NB4 (cell line): ENCODE data around the gene CASP4.

Experiments used
- DNase-seq: peaks from one replicate; pipeline ENCODE4 v3.0.0; 2010; ENCODE audit warnings: low read depth
- H3K4me3 ChIP-seq: one replicate; pipeline ENCODE4 v1.5.1; 2011; ENCODE audit warnings: mild to moderate bottlenecking, low read depth, low read length, moderate library complexity
- MYC ChIP-seq: IDR thresholded peaks from 2 replicates; pipeline ENCODE4 v1.6.1; 2011; ENCODE audit warnings: low read depth, low read length
- POLR2A ChIP-seq: IDR thresholded peaks from 2 replicates; pipeline ENCODE4 v1.6.1; 2011; ENCODE audit warnings: mild to moderate bottlenecking; ENCODE audit not compliant: insufficient read length; ENCODE audit errors: extremely low read depth
- TF ChIP-seq, protein P1 (sequence below): IDR thresholded peaks from one replicate; pipeline ENCODE4 v1.5.1; 2012; ENCODE audit warnings: low read depth, low read length
- TF ChIP-seq, protein P2 (sequence below): IDR thresholded peaks from 2 replicates; pipeline ENCODE4 v1.6.1; 2011; ENCODE audit warnings: low read depth, low read length

Gene CASP4

GRCh38 chr11:104968355-104968855, at the start of gene CASP4:
CASP4 (minus strand) TSS chr11:104968574; CDS start chr11:104968525, 49 bp downstream.
- TF ChIP-seq, protein P1, sequence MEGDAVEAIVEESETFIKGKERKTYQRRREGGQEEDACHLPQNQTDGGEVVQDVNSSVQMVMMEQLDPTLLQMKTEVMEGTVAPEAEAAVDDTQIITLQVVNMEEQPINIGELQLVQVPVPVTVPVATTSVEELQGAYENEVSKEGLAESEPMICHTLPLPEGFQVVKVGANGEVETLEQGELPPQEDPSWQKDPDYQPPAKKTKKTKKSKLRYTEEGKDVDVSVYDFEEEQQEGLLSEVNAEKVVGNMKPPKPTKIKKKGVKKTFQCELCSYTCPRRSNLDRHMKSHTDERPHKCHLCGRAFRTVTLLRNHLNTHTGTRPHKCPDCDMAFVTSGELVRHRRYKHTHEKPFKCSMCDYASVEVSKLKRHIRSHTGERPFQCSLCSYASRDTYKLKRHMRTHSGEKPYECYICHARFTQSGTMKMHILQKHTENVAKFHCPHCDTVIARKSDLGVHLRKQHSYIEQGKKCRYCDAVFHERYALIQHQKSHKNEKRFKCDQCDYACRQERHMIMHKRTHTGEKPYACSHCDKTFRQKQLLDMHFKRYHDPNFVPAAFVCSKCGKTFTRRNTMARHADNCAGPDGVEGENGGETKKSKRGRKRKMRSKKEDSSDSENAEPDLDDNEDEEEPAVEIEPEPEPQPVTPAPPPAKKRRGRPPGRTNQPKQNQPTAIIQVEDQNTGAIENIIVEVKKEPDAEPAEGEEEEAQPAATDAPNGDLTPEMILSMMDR: no peak
- TF ChIP-seq POLR2A (peak; percentile 24), MYC (no peak)
- TF ChIP-seq, protein P2, sequence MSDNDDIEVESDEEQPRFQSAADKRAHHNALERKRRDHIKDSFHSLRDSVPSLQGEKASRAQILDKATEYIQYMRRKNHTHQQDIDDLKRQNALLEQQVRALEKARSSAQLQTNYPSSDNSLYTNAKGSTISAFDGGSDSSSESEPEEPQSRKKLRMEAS: 0 out of 2 replicates have a peak, but pooled peaks have one; percentile 2
- peak; percentile 72 for DNase-seq
- peak within 1 kb of the TSS; percentile 93 for H3K4me3 ChIP-seq

GRCh38 chr11:105007463-105007862, 39.1 kb upstream of the CASP4 start:
- DNase-seq: no peak
- H3K4me3 ChIP-seq: no peak overlapping the region
- TF ChIP-seq POLR2A (no peak), MYC (no peak)
- TF ChIP-seq, protein P1: no peak
- TF ChIP-seq, protein P2: no peak

GRCh38 chr11:105005451-105005845, 37.1 kb upstream of the CASP4 start:
- H3K4me3 ChIP-seq: no peak overlapping the region

GRCh38 chr11:105004021-105004420, 35.6 kb upstream of the CASP4 start:
- H3K4me3 ChIP-seq: no peak overlapping the region
- TF ChIP-seq MYC: no peak
- TF ChIP-seq POLR2A: no peak
- TF ChIP-seq, protein P2: no peak
- TF ChIP-seq, protein P1: no peak
- DNase-seq: no peak

More at GRCh38 chr11:105005451-105005845, 37.1 kb upstream of the CASP4 start:
- DNase-seq: no peak
- TF ChIP-seq MYC: no peak
- TF ChIP-seq, protein P1: no peak
- TF ChIP-seq POLR2A: no peak
- TF ChIP-seq, protein P2: no peak

DNA sequence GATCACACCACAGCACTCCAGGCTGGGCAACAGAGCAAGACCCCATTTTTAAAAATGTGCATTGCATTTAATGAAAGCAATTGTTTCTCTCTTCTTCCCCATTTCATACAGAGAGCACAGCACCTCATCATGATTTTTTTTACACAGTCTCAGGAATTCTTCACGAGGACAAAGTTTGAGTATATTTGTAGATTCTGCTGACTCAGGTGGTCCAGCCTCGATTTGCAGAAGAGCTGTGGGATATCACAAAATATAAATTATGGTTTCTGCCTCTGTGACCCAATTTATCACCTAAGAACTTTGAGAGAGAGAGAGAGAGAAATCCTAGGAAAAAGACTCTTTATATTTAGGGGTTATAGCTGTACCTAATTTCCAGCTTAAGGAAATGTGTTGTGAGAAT, 34.8 kb upstream of the CASP4 start:
- TF ChIP-seq MYC: no peak

GRCh38 chr11:105000797-105001196, 32.4 kb upstream of the CASP4 start:
- TF ChIP-seq, protein P2: peak; percentile 83
- TF ChIP-seq MYC (peak; percentile 74), POLR2A (no peak)
- TF ChIP-seq, protein P1: peak; percentile 90
- peak; percentile 62 for DNase-seq
- H3K4me3 ChIP-seq: no peak overlapping the region

More for the DNA sequence above, 34.8 kb upstream of the CASP4 start:
- DNase-seq: no peak
- H3K4me3 ChIP-seq: no peak overlapping the region
